GDM1 (cell line): ENCODE measurements around the gene PDP2.

Source experiments
- DNase-seq: peaks from one replicate; lab custom pipeline; 2025; lab: John Stamatoyannopoulos, UW

PDP2 gene

GRCh38 chr16:66903544-66904427 is 23.5 kb downstream of the PDP2 start:
- no peak for DNase-seq

DNA sequence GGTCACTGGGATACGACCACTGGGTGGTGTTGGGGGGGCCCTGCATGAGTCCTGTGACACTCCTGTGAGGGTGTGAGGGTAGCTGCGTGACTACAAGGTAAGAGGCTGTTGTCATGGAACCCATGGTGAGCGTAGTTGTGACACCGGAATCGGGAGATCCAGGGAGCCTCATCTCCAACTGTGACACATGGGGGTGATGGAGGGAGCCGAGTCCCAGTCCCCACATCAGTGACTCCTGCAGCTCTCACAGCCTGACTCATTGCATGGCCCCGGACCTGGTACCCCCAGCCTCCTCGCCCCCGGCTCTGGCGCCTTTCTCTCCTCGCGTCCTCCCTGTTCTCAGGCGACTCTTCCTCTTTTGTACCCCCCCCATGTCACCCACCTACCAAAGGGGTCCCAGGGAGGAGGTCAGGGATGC is 24.1 kb downstream of the PDP2 start:
- DNase-seq, result no peak

- DNase-seq, result no peak
Measured at GRCh38 chr16:66904846-66905632, 24.7 kb downstream of the PDP2 start.

DNA sequence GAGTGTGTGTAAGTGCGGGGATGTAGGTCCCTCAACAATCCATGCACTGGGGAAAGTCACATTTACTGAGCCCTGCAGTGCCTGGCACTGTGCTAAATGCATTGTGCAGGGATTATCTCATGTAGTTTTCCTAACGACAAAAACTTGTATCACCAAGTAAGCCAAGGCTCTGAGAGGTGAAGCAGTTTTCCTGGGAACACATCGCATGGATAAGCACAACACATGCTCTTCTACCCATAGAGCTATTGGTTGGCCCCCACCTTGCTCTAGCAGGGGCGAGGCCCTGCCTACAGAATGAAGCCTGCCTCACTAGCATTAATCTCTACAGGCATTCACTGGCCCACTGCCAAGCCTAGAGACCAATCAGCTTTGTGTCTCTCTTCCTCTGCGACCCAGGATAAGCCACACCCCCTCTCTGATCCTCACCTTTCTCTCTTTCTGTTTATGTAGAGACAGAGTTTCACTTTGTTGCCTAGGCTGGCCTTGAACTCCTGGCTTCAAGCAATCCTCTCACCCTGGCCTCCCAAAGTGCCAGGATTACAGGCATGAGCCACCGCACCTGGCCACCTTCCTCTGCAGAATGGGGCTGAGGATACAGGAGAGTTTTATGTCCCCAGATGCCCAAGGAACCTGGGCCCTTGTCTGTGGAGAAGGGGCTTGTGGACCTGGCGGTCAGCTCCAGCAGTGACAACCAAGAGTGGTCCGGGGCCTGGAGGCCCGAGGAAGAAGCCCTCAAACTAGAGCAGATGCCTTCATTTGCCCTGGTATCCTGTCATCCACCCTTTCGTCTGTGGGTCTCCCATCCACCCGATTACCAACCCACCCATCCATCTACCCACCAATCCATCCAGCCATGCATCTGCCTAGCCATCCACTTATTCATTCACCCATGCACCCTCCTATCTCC is 25.6 kb downstream of the PDP2 start:
- no peak for DNase-seq

GRCh38 chr16:66906916-66907836 is 26.9 kb downstream of the PDP2 start:
- DNase-seq, result no peak

GRCh38 chr16:66908116-66908515 is 27.8 kb downstream of the PDP2 start:
- DNase-seq, result no peak

- no peak for DNase-seq
Measured at GRCh38 chr16:66908762-66909559, 28.6 kb downstream of the PDP2 start.

GRCh38 chr16:66910175-66910940 is 30.0 kb downstream of the PDP2 start:
- DNase-seq, result no peak

GRCh38 chr16:66911112-66911511 is 30.8 kb downstream of the PDP2 start:
- no peak for DNase-seq

GRCh38 chr16:66911801-66912200 is 31.5 kb downstream of the PDP2 start:
- no peak for DNase-seq

GRCh38 chr16:66913081-66913480 is 32.8 kb downstream of the PDP2 start:
- no peak for DNase-seq

DNA sequence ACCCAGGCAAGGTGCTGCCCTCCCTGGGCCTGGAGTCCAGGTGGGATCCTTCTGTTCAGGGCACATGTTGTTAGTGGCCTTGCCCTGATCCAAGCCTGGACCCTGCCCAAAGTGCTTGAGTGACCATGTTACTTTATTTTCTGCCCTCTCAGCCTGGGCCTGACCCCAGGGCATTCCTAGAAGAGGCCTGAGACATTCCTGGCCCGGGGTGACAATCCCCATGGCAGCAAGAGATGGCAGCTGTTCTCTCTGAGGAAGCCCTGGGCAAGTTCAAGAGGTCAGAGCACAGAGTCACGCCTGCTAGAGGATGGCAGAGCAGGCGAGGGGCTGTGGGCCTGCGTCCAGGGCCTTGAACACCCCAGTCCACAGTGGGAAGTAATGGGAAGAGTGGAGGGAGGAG is 33.4 kb downstream of the PDP2 start:
- no peak for DNase-seq

DNA sequence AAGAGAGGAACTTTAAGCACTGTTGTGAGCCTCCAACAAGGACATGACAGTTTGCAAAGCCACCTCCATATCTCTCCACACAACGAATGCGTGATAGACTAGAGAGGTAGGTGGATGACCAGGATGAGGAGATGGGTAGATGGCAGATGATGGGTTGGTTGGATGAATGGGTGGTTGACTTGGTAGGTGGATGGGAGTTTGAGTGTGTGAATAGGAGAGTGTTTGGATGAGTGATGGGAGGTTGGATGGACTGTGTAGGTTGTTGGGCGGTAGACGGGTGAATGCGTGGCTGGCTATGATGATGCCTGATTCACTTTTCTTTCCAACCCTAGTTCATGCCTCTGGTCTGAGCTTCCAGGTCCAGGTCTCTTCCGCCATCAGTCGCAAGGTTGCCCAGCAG is 34.2 kb downstream of the PDP2 start:
- no peak for DNase-seq

DNA sequence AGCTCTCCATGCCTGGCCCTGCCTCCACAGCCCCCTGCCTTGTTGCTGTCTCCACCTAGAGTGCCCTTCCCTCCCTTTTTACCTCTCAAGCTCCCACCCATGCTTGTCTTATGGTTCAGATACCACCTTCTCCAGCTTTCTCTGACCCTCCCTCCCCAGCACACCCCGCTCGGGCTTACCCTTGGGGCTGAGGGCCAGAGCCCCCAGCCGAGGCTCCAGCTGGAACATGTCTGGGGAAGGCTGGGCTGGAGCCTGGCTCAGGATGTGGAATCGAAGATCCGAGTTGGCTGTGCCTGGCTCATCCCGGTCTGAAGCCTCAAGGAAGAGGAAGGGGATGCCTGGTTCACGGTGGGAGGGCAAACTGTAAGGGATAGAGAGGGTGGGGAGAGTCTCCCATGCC is 34.7 kb downstream of the PDP2 start:
- no peak for DNase-seq

DNA sequence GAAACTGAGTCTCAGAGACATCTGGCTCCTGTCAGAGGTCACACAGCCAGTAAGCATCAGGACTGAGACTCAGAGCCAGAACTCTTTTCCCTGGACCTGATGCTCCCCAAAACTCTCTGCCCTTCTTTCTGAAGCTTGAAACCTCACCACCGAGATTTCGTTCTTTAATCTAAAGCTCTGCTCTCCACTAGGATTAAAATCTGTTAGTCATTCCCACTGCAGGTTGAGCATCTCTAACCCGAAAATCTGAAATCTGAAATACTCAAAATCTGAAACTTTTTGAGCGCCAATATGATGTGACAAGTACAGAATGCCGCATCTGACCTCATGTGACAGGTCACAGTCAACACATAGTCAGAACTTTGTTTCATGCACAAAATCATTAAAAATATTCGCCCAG is 36.2 kb downstream of the PDP2 start:
- no peak for DNase-seq

DNA sequence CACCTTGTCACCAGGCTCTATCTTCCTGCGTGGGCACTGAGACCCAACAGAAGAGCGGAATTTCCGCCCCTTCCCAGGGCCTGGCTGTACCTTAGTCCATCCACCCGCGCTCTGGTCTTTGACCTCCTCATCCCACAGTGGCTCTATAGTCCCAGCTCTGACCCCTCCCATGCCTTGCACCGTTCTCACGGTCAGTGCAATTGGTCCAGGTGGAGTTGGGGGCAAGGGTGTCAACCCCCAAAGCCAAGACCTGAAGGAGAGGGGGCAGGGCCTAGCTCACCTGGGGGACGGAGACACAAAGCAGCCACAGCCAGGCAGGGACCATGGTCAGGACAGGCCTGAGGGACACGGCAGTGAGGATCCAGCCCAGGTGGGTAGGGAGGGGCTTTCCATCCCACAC is 37.4 kb downstream of the PDP2 start:
- no peak for DNase-seq

GRCh38 chr16:66918355-66918754 is 38.0 kb downstream of the PDP2 start:
- no peak for DNase-seq

- DNase-seq, result no peak
Measured at GRCh38 chr16:66918803-66919568, 38.7 kb downstream of the PDP2 start, which contains the start of gene CDH16. CDH16 (minus strand) TSS chr16:66918885; CDS start chr16:66918065, 820 bp downstream.
